AG08395 (cell line): Measurements from ENCODE around the gene NPHS1.
"Not testable (repeated sequence)": the region's sequence is repeated elsewhere in the genome, so short reads cannot be mapped to it uniquely, and the experiment has no call there.

Experiments
- DNase-seq: peaks from one replicate; pipeline ENCODE4 v3.0.0; 2012; ENCODE audit warnings: mixed read lengths, low spot score

The NPHS1 gene

DNA sequence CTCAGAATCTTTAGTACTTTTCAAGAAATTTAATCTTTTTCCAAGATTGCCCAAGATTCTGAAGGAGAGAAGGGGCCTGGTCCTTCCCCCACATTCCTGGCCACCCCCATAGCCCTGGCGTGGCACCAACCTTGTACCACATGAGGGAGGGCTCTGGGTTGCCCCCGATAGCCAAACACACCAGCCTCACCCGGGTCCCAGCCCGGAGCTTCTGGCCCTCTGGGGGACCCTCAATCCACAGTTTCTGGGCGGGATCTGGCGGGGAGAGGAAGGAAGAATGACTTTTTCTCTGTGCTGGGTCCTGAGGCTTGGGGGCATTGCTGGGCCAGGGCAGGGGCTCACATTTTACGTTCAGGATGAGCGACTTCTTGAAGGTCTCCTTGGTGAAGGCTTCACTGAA lies 4.4 kb downstream of the NPHS1 start:
- DNase-seq, result no peak

DNA sequence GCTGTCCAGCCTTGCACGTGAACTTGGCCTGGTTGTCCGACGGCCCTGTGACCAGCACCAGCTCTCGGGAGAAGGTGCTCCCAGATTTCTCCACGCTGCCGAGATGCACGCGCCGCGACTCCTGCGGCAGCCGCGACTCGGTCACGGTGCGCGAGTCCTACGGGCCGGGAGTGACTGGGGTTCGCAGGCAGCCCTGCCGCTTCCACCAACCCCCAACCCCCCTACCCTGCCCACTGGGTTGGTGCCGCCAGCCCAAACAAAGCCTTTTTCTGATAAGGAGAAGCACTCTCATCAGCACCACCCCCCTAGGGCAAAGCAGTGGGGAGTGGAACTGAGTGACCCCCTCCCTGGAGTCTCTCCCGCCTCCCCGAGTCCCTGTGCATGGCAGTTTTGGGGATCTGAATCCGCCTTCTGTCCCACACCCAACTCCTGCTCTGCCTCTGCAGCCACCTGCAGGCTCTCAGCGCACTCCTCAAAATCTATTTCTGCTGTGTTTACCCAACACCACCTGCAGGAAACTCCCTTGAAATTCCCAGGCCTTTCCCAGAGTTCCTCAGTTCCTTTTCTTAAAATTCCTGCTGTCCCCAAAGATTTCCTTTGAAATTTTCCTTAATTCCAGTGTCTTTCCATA lies 6.2 kb downstream of the NPHS1 start:
- DNase-seq, result no peak

DNA sequence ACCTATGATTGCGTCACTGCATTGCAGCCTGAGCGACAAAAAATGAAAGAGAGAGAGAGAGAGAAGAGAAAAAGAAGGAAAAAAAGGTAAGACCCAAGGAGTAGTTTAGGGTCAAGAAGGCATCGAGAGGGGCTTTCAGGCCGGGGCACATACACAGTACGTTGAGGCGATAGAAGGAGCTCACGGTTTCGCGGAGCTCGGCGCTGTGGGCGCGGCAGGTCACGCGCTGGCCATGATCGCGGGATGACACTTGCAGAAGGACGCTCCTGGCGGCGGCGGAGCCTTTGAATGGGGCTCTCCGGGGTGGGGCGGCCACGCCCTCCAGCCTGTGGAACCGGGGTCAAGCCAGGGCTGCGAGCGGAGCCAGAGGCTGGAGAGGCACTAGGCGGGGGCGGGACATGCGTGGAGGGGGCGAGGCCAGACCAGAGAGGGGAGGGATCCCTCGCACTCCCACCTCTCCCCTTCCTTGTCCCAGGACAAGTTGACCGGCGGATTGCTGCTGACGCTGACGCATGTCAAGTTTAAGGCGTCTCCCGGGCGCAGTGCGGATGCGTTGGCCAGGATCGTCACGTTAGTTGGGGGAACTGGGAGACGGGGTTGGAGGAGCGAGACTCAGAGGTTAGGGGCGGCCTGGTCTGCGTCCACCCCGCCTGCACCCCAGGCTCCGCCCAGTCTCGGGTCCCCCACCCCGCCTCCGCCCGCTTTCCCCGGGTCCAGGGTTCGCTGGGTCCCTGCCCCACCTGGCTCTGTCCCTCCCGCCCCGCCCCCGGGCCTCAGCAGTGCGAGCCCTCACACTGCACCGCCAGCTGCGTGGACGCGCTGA lies 6.9 kb downstream of the NPHS1 start:
- DNase-seq, result peak; percentile 17

DNA sequence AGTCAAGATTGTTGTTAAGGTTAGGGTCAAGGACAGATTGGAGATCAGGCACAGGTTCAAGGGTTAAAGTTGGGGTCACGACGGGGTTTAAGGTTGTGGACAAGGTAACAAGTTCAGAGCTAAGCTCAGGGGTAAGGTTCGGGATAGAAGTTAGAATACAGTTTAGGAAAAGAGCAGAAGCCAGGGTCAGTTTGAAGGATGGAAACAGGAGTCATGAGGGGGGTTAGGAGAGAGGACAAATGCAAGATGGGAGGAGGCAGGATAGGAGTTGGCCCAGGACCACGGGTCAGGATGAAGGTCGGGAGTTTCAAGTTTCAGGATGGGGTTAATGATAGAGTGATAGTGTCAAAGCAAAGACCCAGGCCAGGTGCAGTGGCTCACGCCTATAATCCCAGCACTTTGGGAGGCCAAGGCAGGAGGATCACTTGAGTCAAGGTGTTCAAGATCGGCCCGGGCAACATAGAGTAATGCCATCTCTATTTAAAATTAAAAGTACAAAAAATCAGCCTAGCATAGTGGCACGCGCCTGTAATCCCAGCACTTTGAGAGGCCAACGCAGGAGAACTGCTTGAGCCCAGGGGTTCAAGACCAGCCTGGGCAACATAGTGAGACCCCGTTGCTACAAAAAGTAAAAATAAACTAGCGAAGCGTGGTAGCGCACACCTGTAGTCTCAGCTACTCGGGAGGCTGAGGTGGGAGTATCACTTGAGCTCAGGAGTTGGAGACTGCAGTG lies 7.7 kb downstream of the NPHS1 start:
- DNase-seq, result no peak

DNA sequence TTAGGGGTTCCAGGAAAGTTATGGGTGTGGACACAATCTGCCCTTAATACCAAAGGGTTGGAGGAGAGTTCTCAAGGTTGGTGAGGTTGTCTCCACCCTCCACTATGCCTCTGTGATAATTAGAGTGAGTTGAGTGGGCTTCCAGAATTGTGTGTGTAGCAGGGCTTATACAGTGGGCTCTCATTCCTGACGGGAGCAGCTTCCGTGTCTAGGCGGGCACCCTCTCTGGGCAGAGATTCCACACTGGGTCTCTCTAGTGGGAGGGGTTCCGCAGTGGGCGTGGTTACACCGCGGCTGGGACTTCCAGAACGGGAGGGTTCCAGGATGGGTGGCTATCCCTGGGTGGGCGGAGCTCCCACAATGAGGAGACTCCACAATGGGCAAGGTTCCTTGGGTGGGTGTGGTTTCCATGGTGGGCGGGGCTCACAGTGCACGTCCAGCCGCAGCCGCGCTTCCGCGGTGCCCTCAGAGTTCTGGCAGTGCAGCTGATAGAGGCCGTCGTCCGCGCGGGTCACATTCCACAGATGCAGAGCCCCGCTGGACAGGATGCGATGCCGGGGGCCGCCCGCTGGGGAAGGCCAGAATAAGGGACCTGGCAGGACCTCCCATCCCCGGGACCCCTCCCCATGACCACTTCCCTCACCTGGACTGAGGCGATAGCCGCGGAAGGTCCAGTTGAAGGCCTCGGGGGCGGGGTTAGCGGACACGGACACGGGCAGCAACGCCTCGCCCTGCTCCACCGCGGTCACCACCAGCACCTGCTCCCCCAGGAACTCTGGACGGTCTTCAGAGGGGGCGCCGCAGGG lies 8.4 kb downstream of the NPHS1 start:
- no peak for DNase-seq

DNA sequence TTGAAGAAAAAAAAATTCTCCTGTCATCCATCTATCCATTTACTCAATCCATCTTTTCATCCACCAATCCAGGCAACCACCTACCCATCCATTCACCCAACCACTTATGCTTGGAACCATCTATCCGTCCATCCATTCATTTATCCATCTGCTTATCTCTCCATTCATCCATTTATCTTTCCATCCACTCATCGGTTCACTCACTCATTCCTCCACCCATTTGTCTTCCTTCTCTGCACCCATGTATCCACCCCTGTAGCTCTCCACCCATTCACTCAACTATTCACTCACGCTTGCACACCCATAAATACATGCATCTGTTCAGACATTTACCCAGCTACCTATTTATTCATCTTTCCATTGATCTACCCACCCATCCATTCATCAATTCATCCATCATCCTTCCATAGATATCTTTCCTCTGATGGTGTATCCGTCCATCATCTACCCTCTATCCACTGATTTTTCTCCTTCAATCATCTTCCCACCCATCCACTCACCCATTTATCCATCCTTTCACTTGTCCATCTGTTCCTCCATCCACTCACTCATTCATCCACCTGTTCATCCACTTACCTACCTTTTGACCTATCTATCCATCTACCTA lies 9.5 kb downstream of the NPHS1 start:
- no peak for DNase-seq

DNA sequence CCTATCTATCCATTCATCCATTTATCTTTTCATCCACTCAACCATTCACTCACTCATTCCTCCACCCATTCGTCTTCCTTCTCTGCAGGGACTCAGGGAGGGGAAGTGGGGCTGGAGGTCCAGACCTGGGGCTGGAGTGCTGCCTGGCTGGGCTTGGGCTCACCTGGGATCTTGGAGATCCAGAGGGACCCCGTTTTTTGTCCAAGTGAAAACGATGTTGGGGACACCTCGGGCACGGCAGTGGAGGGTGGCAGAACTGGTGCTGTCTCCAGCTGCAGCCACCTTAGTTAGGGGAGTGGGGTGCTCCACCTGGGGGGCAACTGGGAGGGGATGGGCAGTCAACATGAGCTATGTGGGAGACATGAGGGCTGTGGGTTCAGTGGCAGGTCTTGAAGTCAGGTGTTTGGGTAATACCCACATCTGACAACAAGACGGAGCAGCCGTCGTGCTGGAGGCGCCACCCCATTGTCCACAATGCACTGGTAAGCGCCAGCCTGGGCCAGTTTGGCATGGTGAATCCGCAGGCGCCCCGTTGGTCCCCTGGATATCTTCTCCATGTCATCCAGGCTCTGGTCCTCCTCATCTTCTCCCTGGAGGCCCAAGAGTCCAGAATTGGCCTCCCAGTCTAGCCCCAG lies 10.2 kb downstream of the NPHS1 start:
- no peak for DNase-seq

DNA sequence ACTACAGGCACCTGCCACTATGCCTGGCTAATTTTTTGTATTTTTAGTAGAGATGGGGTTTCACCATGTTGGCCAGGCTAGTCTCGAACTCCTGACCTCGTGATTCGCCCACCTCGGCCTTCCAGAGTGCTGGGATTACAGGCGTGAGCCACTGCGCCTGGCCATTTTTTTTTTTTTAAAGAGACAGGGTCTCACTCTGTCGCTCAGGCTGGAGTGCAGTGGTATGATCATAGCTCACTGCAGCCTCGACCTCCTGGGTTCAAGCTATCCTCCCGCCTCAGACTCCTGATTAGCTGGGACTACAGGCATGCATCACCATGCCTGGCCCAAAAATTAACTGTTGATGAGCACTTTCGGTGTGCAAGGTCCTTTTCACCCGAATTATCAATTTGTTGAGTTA lies 16.2 kb downstream of the NPHS1 start:
- DNase-seq, result not testable (repeated sequence)

DNA sequence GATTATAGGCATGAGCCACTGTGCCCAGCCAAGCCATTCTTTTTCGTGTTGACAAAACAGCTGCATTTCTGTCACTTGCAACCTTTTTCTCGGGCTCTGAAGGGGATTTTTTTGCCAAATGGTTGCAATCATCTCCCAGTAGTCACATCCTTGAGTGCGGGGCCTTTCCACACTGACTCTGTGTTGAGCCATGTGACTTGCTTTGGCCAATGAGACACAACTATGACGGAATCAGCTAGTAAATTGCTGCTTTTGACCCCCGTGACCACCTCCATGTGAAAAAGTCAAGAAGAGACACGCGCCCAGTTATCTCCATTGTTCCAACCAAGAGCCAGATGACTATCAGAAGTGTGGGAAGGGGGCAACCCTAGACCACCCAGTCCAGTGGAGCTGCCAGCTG lies 18.3 kb downstream of the NPHS1 start:
- no peak for DNase-seq

DNA sequence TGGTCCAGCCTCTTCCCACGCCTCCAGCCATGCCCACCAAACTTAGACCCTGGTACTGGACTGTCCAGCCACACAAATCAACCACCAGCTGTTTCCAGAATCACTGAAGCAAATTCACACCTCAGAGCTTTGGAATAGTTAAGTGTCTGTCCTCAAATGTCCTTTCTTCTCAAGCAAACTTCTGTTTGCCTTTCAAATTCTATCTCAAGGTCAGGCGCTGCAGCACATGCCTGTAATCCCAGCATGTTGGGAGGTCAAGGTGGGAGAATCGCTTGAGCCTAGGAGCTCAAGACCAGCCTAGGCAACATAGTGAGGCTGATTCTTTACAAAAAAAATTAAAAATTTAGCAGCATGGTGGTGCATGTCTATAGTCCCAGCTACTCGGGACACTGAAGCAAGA lies 20.2 kb downstream of the NPHS1 start:
- no peak for DNase-seq

DNA sequence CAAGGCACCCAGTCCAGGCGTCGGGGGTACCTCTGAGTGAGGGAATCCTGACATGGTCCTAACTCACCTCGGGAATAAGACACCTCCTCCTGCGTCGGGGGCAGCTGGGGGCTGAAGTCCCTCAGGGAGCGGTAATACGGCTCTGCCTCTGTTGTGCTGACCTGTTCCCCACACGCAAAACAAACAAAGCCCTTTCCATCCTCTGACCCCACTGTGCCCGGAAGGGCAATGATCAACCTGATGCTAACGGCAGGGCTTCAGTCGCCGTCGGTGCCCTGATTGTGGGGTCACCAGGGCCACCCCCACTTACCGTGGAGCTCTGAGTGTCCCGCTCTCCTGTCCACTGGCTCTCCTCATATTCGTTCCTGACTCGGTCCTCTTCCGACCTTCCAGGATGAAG lies 21.3 kb downstream of the NPHS1 start:
- DNase-seq, result no peak

DNA sequence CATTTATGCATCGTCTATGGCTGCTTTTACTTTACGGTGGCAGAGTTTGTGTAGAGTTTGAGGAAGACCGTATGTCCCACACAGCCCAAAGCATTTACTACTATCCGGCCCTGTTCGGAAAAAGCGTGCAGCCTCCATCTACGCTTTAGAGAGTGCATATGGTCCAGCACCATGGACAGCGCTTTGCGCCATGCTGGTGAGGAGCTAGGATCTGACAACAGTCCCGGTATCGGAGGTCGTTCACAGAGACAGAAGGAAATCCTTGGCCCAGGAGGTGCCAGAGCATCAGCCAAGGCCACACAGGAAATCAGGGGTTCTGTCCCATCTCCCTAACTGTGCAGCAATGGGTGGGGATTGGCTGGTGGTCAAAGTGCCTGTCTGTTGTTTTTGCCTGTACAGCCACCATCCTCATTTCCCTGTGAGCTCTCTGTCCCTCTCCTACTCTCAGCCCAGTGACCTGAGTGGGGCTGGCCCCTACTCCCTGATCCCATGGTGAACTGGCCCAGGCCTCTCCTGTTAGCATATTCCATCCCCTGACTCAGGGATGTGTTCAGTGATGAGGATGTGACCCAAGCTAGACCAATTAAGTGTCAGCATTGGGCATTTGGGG lies 23.5 kb downstream of the NPHS1 start:
- DNase-seq, result peak; percentile 79

DNA sequence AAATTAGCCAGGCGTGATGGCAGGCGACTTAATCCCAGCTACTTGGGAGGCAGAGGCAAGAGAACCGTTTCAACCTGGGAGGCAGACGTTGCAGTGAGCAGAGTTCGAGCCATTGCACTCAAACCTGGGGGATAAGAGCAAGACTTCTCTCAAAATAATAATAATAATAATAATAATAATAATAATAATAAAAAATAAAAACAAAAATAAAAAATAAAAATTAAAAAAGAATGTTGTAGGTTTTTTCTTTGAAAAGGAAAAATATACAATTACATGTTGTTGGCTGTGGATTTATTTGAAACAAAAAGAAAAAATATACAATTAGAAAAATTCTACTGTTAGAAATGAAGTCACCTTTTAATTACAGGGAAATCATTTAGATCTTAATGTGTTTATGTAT lies 28.2 kb downstream of the NPHS1 start:
- DNase-seq, result no peak

DNA sequence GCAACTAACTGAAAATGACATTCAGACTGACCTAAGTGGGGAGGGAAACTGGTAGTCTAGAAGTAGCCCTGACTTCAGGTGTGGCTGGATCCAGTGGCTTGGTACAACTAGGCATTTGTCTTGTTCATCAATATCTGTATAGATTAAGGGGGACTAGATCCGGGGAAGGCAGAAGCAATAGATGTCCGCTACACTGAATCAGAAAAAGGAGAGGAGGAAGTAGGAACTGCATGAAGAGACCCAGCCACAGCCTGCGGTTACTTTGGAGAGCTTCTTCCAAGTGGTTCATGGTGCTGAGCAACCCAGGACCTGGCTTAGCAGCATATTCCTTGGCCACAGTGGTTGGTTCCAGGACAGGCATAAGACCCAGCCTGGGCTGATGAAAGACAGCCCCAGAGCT lies 29.7 kb downstream of the NPHS1 start:
- no peak for DNase-seq

DNA sequence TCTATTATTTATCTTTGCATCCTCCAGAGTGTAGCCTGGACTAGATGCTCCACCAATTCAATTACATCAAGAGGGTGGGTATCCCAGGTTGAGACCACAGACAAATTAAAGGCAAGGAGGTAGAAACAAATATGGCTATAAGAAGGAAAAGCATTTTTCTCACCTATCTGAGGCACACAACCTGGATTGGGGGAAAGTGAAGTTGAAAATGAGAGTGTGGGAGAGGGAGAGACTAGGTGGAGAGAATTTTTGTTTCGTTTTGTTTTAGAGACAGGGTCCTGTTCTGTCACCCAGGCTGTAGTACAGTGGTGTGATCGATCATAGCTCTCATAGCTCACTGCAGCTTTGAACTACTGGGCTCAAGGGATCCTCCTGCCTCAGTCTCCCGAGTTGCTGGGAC lies 33.9 kb downstream of the NPHS1 start:
- no peak for DNase-seq

DNA sequence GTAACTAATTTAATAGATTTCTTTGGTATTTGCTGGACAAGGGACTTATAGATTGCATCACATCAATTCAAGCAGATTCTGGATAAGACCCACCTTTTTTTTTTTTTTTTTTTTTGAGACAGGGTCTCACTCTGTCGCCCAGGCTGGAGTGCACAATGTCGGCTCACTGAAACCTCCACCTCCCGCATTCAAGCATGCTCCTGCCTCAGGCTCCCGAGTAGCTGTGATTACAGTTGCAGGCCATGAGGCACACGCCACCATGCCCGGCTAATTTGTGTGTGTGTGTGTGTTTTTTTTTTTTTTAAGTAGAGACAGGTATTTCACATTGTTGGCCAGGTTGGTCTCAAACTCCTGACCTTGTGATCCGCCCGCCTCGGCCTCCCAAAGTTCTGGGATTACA lies 35.5 kb downstream of the NPHS1 start:
- no peak for DNase-seq

DNA sequence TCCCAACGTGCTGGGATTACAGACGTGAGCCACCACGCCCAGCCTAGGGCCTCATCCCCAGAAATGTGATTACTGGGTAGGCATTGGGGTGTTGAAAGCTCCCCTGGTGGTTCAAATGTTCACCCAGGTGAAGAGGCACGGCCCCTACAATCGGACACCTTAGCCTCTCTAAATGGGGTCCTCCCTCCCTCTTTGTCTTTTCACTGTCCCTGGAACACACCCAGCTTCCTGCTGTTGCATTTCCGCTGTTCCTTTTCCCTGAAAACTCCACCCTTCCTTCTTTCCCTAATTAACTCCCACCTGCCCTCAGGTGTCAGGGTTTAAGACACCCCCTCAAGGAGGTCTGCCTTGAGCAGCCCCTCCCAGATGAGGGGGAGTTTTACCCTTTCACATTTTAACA lies 36.0 kb downstream of the NPHS1 start:
- no peak for DNase-seq

DNA sequence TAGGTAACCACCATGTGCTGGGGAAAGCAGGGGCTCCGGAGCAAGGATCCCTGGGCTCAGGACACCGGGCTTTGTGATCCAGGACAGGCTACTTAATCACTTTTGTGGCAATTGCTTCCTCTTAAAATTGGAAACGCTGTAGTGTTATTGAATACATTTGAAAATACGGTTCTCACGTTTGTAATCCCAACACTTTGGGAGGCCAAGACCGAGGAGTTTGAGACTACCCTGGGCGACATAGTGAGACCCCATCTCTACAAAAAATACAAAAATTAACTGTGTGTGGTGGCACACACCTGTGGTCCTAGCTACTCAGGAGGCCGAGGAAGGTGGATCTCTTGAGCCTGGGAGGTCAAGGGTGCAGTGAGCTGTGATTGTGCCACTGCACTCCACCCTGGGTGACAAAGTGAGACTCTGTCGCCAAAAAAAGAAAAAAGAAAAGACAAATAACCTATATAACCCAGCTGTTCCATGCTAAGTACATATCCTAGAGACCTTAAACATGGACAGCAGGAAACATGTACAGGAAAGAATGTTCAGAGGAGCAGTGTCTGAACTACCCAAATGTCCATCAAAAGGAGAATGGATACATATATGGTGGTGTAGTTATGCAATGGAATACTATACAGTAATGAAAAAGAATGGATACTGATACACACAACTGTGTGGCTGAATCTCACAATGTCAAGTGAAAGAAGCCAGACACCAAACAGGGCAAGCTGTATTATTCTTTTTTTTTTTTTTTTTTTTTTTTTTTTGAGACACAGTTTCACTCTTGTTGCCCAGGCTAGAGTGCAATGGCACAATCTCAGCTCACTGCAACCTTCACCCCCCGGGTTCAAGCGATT lies 39.0 kb downstream of the NPHS1 start:
- DNase-seq, result no peak

DNA sequence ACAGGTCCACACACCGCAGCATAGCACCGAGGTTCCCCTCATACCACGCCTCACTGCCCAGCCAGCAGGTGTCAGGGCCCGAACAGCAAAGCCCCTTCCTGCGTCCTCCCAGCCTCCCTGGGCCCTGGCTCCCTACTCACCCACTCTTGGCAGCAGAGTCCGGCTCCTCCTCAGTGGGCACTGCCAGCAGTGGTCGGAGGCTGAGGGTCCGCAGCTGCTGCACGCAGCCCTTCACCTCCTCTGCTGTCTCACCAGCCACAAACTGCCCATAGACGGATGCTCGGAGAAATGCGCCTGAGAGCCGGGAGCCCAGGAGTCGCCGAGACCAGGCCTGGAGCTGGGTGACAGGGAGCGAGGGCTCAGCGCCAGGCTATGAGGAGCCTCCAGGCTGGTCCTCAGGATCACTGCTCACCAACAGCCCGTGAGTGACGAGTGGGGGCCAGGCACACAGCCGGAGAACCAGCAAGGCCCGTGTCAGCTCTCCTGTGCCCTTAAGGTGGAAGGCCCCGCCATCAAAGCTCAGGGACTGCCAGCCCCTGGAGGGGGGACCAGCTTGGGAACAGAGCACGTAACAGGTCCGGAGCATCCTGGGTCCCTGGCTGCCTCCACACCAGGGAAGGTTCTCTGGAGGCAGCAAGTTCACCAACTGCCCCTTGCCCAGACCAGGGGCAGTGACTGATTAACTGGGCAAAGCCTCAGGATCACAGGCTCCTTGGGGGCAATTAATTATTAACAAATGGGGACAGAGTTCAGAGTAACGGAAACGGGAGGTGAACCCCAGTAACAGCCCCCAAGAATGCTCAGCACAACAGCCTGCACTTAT lies 39.9 kb downstream of the NPHS1 start, which contains the start of gene PRODH2:
PRODH2 (minus strand) TSS at position 626 of the 823 bp plus-strand sequence; CDS start at position 586, 40 bp downstream.
- DNase-seq, result no peak
